ENCODE results near the gene EMX2.

DNA sequence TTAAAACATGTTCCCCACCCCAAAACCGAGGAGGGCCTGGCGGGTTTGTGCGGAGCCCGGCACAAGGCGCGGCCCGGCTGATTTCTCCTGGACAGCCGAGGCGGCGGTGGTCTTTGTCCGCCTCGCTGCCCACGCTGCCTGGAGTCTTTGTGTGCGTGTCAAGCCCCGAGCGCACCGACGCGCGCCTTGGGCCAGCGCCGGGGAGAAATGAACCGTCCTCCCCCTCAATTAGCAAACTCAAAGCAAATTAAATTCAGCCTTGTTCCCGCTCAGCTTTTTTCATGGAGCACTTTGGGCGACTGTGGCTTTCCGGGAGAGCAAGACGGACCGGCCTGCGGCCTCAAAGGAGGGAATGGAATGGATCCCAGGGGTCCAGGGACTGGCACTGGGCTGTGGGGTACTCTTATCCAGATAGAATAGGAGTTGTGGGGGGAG, 4.1 kb downstream of the EMX2 start:
- TF ChIP-seq CTCF (IDR thresholded peaks at IDR 0.05) (no peak), POLR2A (IDR thresholded peaks at IDR 0.05) (no peak)
